ENCODE data around the gene COL2A1. TPM values are rescaled to one million over a fixed set of nuclear protein-coding genes. Genes with fewer than 3 reads are reported as not detected.

COL2A1 gene
- total RNA-seq, 2 experiments from 2014 or later, result not detected

DNA sequence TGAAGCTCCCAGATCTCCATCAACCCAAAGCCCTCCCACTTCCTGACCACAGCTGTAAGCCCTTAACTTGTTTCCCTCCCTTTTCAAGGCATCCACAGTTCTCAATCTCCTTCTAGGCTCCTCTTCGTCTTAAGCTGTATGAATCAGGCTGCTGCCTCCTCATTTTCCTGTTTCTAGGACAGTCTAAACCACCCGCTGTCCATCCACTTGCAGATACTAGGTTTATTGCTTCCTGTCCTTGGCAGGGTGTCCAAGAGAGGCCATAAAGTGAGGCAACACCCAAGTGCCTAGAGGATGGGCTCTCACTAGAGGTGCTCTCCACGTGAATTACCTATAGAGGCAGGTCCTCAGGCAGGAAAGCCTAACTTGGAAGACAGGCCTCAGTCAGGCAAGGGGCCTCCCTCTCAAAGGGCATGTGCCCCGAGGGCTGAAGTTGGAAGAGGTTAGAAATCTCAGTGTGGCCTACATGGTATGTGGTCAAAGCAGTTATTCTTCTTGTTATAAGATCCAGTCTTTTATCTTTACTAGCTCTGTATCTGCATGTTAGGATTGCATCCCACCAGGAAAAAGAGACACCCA is 49.7 kb downstream of the COL2A1 start:
- TF ChIP-seq, protein P1, sequence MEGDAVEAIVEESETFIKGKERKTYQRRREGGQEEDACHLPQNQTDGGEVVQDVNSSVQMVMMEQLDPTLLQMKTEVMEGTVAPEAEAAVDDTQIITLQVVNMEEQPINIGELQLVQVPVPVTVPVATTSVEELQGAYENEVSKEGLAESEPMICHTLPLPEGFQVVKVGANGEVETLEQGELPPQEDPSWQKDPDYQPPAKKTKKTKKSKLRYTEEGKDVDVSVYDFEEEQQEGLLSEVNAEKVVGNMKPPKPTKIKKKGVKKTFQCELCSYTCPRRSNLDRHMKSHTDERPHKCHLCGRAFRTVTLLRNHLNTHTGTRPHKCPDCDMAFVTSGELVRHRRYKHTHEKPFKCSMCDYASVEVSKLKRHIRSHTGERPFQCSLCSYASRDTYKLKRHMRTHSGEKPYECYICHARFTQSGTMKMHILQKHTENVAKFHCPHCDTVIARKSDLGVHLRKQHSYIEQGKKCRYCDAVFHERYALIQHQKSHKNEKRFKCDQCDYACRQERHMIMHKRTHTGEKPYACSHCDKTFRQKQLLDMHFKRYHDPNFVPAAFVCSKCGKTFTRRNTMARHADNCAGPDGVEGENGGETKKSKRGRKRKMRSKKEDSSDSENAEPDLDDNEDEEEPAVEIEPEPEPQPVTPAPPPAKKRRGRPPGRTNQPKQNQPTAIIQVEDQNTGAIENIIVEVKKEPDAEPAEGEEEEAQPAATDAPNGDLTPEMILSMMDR (IDR thresholded peaks at IDR 0.05), result no peak
- DNase-seq (no peak), ATAC-seq (ENCODE audit: poor library complexity) (no peak)
- Mint-ChIP-seq H3K4me3 (no peak overlapping the region), H3K9me3 (no peaks in the 10 kb centered on the region), H3K36me3 (ENCODE audit: low read depth) (no peaks in the 10 kb centered on the region), H3K27ac (no peak overlapping the region), H3K4me1 (ENCODE audit: low read depth) (no peaks in the 10 kb centered on the region), H3K27me3 (peaks cover 2% of the 10 kb centered on the region)
- H3K4me1 ChIP-seq (ENCODE audit: insufficient read depth, low read length), result peaks cover 1% of the 10 kb centered on the region
- H3K27ac ChIP-seq (ENCODE audit: low read depth in 1 of 2, low read length in 2 of 2), result no peak overlapping the region
- CTCF ChIA-PET, result interaction anchor here (1.1 to 1.3 kb wide), 2 partner anchors 9 to 49 kb away, joined by 3 to 6 read pairs; partner anchors contain the start of genes TMEM106C and VDR
- peaks cover 0 to 14% of the 10 kb centered on the region in 2 experiments for H3K9me3 ChIP-seq (ENCODE audit: control insufficient read depth in 1 of 2, insufficient read depth in 1 of 2, low read length in 2 of 2)
- no peak overlapping the region for H3K4me3 ChIP-seq (ENCODE audit: low read length)
- H3K27me3 ChIP-seq (ENCODE audit: control insufficient read depth in 1 of 2, insufficient read depth in 2 of 2, low read length in 2 of 2), result no peaks in the 10 kb centered on the region
- intact Hi-C loops (cut with DNase I, micrococcal nuclease), result loop anchor here in 1 of 2 experiments (5.0 kb wide), 1 partner anchor 112 kb away; no protein-coding TSS in a partner anchor
- POLR2A ChIA-PET, result no interaction called here
- H3K36me3 ChIP-seq (ENCODE audit: insufficient read depth, low read length), result no peaks in the 10 kb centered on the region

DNA sequence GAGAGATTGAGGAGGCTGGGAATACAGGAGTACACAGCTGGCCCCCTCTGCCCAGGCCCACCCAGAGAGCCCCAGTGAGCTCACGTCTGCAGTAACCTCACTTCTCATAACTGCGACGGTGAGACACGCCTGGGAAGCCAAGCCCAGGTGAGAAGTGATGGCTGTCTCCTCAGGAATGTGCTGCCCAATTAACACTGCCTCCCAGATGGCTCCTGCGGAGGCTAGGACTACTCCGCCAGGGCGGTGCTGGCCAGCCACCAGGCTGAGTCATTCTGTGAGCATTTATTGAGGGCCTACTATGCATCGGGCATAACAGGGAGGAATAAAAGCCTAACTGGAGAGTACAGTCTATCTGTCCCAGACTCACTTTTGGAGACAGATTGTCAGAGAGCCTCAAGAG is 50.2 kb downstream of the COL2A1 start:
- no peak overlapping the region for H3K27ac Mint-ChIP-seq
- peaks cover 5% of the 10 kb centered on the region for H3K4me1 ChIP-seq (ENCODE audit: insufficient read depth, low read length)
- no peak for DNase-seq

DNA sequence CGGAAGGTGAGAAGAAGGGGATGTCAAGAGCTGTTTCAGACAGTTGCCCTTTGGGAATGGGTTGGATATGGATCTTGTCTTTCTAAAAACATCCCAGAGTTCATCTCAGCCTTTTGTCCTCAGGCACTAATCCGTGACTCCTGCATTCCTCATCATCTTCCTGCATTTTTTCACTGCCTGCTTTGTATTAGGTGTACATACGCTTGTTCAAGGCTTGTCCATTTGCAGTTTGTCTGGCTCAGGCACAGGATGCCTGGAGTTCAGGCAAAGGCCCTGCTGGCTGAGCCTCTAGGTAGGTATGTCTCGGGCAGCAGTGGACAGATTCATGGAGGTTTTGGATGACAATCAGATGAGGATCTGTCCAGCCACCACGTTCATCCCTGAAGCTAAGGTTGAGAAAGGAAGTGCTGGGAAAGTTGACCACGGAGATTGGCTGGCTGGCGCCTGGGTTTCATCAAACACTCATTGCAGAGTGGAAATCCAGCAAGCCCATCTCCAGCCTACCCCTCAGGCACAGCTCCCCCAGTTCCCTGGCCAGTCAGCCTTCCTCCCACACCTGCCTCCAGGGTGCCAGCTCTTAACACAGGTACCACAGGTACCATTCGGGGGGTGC is 53.3 kb downstream of the COL2A1 start:
- Mint-ChIP-seq H3K27ac (no peak overlapping the region), H3K27me3 (peaks cover 4% of the 10 kb centered on the region), H3K4me1 (ENCODE audit: low read depth) (no peaks in the 10 kb centered on the region), H3K9me3 (no peaks in the 10 kb centered on the region), H3K36me3 (ENCODE audit: low read depth) (no peaks in the 10 kb centered on the region), H3K4me3 (no peak overlapping the region)
- POLR2A ChIA-PET, result no interaction called here
- Histone ChIP-seq H3K27me3 (ENCODE audit: control insufficient read depth in 1 of 2, insufficient read depth in 2 of 2, low read length in 2 of 2) (no peaks in the 10 kb centered on the region), H3K9me3 (ENCODE audit: control insufficient read depth in 1 of 2, insufficient read depth in 1 of 2, low read length in 2 of 2) (no peaks in the 10 kb centered on the region), H3K4me1 (ENCODE audit: insufficient read depth, low read length) (peaks cover 5% of the 10 kb centered on the region), H3K27ac (ENCODE audit: low read depth in 1 of 2, low read length in 2 of 2) (no peak overlapping the region), H3K36me3 (ENCODE audit: insufficient read depth, low read length) (no peaks in the 10 kb centered on the region), H3K4me3 (ENCODE audit: low read length) (no peak overlapping the region)
- ATAC-seq (ENCODE audit: poor library complexity), result no peak
- TF ChIP-seq, protein P1 (IDR thresholded peaks at IDR 0.05), result no peak
- intact Hi-C loops (cut with DNase I, micrococcal nuclease), result loop anchor here in 1 of 2 experiments (5.0 kb wide), 1 partner anchor 109 kb away; no protein-coding TSS in a partner anchor
- CTCF ChIA-PET, result interaction anchor here (3.3 kb wide), 1 partner anchor 12 kb away, joined by 16 read pairs; the partner anchor contains the start of gene TMEM106C
- no peak for DNase-seq

More for the DNA sequence above, 50.2 kb downstream of the COL2A1 start:
- Histone ChIP-seq H3K36me3 (ENCODE audit: insufficient read depth, low read length) (no peaks in the 10 kb centered on the region), H3K4me3 (ENCODE audit: low read length) (no peak overlapping the region), H3K27me3 (ENCODE audit: control insufficient read depth in 1 of 2, insufficient read depth in 2 of 2, low read length in 2 of 2) (no peaks in the 10 kb centered on the region), H3K27ac (ENCODE audit: low read depth in 1 of 2, low read length in 2 of 2) (no peak overlapping the region), H3K9me3 (ENCODE audit: control insufficient read depth in 1 of 2, insufficient read depth in 1 of 2, low read length in 2 of 2) (peaks cover 0 to 14% of the 10 kb centered on the region in 2 experiments)
- Mint-ChIP-seq H3K4me1 (ENCODE audit: low read depth) (no peaks in the 10 kb centered on the region), H3K36me3 (ENCODE audit: low read depth) (no peaks in the 10 kb centered on the region), H3K27me3 (no peaks in the 10 kb centered on the region), H3K4me3 (no peak overlapping the region), H3K9me3 (no peaks in the 10 kb centered on the region)
- ChIA-PET POLR2A (no interaction called here), CTCF (interaction anchor here (1.1 kb wide), 1 partner anchor 49 kb away, joined by 3 read pairs; the partner anchor contains the start of gene VDR)
- intact Hi-C loops (cut with DNase I, micrococcal nuclease), result loop anchor here in 1 of 2 experiments (5.0 kb wide), 1 partner anchor 112 kb away; no protein-coding TSS in a partner anchor
- TF ChIP-seq, protein P1 (IDR thresholded peaks at IDR 0.05), result no peak
- no peak for ATAC-seq (ENCODE audit: poor library complexity)
